Activated T-cell treated with anti-CD3 and anti-CD28 coated beads for 4 hours (primary cell): ENCODE data around the gene LRRC36.
A peak's percentile ranks its signal among the peaks of the same experiment; 100 is the strongest.

Experiments used
- DNase-seq: peaks from one replicate; pipeline ENCODE4 v3.0.0-alpha.2; 2020

The LRRC36 gene

GRCh38 chr16:67391424-67392300, 65.0 kb downstream of the LRRC36 start:
- no peak for DNase-seq

DNA sequence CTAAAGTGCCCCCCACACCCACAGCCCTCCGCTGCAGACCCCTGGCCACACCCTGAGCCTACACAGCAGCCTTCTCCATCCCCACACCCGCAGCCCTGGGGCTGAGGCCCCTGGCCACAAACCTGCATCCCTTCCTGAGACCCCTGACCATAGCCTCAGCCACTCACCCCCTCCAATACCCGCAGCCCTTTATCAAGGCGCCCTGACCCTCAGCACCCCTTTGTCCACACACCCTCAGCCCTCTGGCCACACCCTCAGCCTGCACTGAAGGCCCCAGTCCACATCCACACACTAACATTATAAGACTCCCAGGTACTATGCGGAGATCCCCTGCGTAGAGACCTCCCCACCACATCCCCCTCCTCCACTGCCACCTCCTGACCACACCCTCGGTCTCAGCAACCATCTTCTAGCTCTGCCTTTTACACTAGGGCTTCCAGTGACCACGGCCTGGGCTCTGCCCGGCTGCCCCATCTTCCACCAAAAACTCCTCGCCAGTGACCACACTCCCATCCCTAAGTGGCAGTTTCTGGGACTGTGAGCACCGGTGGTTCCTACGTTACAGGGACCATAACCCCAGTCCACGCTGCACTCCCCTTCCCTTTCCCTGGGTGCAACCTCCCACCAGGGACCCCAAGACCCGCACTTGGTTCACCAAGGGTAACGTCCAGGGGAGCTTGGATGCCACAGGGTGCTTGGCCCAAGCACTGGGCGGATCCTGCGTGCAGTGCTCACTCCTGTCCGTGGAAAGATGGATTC, 65.9 kb downstream of the LRRC36 start:
- DNase-seq = no peak

- no peak for DNase-seq
Observed at GRCh38 chr16:67393111-67393787, 66.6 kb downstream of the LRRC36 start, which contains the start of gene TPPP3. TPPP3 (minus strand) TSS chr16:67393498; CDS start chr16:67391111, 2,387 bp downstream.

GRCh38 chr16:67393788-67394154, 67.2 kb downstream of the LRRC36 start:
- DNase-seq = no peak

GRCh38 chr16:67394155-67395104, 67.8 kb downstream of the LRRC36 start:
- no peak for DNase-seq

GRCh38 chr16:67395105-67395457, 68.5 kb downstream of the LRRC36 start:
- DNase-seq = no peak

GRCh38 chr16:67395458-67396158, 69.0 kb downstream of the LRRC36 start:
- no peak for DNase-seq

DNA sequence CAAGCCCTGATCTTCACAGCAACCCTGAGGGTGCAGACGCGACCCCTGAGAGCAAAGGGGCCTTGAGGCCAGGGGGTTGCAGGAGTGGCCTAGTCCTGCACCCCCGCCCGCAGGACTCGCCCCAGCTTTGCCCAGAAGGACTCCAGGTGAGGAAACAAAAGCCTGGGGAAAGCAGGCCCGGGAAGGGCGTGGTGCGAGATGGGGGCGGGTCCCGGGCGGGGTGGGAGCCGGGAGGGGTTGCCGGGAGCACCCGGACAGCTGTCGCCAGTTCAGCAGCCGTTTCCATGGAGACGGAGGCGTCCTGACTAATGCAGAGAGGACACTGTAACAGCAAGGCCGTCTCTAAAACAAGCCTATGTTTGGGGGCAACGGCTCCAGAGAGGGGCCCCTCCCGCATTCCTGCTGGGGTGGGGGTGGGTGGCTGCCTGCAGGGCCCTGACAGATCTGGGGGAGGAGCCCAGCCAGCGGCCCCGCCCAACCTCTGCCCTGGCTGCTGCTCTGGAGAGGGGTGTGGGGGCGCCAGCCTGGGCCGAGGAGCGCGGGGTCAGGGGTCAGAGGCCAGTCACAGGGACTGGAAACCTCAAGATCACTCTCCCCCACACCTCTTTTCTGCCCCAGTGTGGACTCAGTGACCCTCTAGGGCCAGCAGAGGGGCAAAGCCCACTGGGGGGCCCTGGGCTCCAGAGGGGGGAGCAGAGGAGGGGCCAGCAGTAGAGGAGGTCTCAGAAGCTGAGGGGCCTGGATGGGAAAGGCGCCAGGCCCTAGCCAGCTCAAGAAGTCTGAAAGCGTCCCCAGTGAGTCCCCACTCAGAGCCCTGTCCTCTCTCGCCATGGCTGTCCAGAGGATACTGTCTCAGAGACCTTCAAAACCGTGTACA, 69.8 kb downstream of the LRRC36 start:
- DNase-seq = no peak

DNA sequence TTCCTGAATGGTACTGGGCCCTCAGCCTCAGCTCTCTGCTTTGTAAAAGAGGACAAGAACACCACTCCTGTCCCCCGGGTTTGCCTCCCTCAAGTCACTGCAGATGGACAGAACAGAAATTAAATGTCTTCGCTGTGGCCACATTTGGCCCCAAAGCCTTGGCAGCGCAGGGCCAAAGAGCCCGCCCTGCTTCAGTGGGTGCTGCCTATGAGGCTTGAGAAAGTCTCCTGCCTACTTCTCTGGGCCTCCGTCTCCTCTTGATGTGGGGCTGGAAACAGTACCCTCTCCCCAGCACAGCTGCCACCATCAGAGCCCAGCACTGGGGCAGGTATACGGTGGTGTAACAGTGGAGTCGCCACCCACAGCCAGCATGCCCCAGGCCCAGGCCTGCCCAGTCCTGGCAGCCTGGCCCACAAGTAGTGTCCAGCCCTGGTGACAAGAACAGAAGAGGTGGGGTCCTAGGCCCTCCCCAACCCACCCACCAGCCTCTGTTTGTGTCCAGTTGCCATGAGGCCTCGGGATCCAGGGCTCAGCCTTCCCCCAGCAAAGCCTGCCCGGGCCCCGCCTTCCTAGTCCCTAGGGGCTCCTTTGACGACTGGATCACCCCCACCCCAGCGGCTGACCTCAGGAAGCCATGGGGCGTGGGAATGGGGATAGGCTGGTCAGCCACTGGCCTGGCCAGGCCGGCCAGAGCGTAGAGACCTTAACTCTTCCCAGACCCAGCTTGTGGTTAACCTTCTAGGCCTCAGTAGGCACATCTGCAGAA, 70.6 kb downstream of the LRRC36 start:
- no peak for DNase-seq

GRCh38 chr16:67397812-67398545, 71.4 kb downstream of the LRRC36 start:
- DNase-seq = no peak

DNA sequence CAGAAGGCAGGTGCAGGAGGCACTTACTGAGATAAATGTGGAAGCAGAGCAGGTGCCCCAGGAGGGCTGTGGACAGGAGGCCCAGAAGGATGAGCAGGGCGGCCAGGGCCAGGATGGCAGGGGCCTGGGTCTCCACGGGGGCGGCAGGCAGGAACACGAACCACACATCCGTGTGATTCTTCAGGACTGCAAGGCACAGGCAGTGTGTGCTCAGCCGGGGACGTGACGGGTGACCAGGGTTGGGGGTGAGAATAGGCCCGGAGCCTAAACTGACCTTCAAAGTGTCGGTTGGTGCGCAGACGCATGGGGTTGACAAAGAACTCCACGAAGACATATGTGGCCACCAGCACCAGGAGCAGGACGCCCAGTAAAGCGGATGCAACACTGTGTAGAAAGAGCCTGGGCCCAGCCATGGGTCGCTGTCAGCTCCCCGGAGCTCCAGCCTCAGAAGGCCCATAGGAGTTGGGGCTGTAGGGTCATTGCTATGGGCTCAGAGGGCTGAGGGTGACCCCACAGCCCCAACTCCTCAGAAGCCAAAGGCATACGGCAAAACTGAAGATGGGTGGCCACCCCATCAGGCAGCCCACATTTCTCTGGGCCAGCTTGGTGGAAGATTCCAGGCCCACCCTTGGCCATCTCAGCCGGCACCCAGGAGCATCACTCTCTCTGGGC, 72.1 kb downstream of the LRRC36 start:
- no peak for DNase-seq

- peak; percentile 16 for DNase-seq
Observed at GRCh38 chr16:67399218-67399733, 72.7 kb downstream of the LRRC36 start.

DNA sequence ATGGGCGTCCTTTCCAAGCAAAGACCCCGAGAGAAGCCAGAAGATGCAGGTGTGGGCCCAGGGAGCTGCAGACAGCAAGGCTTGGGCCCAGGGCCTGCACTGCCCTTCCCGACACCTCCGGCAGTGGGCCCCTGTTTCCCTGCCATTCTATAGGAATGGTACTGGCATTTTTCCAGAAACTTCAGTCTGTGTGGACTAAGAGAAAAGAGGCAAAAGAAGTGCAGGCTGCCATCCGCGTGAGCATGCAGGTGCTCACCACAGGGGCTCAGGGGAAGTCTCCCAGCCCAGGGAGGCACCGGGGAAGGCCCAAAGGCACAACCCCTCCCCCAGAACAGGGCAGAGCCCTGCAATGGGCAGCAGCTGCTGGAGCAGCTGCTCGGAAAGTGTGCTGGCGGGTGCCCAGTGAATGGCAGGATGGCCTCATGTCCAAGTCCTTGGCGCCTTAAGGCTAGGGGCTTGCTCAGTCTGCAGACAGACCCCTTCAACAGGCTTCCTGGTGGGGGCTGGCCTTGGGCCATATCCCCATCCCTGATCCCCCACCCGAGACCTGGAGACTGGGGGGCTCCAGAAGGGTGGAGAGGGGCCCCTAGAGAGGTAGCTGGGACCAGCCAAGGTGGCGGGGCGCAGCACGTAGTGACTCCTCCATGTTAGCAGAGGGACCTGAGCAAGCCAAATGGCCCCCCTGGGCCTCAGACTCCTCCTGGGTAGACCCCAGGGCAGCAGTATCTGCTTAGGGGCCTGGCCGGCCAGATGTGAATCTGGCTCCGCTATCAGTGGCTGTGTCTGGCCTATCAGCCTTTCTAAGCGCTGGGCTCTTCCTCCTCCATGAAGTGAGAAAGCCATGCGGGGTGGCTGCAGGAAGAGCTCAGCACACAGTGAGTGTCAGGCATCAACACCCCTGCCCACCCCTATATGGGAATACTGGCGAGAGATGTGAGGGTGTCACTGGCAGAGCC, 73.4 kb downstream of the LRRC36 start:
- no peak for DNase-seq

GRCh38 chr16:67400901-67401300, 74.3 kb downstream of the LRRC36 start:
- DNase-seq = no peak

- no peak for DNase-seq
Observed at GRCh38 chr16:67403976-67404555, 77.5 kb downstream of the LRRC36 start.

DNA sequence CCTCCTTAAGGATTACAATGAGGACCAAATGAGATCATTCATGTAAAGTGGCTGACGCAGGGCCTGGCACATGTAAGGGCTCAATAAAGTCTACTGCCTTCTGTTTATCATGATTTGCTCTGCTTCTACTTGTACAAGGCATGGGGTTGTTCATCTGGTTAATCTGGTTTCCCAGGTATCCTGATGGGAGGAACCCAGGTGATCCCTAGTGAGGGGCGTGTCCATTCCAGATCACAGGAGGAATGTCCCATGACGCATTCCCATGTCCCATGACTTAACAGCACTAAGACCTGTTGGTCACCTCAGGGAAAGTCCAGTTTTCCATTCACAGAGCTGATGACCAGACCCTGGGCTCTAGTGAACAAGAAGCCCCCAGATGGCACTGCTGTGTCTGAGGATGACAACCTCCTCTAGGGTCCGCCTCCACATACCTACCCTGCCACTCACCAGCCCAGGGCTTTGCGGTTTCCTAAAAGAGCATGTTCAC, 78.2 kb downstream of the LRRC36 start:
- no peak for DNase-seq

GRCh38 chr16:67405336-67405735, 78.7 kb downstream of the LRRC36 start:
- no peak for DNase-seq
